ENCODE measurements around the gene TANGO6.

TANGO6 gene

GRCh38 chr16:69106491-69107315 is 263.4 kb downstream of the TANGO6 start:
- DNase-seq = no peak

- no peak for DNase-seq
These were observed 264.1 kb downstream of the TANGO6 start for GRCh38 chr16:69107316-69107962.

- no peak for DNase-seq
These were observed 265.0 kb downstream of the TANGO6 start for GRCh38 chr16:69108064-69108904.

- no peak for DNase-seq
These were observed 265.5 kb downstream of the TANGO6 start for GRCh38 chr16:69108905-69109252.

- DNase-seq = no peak
These were observed 266.3 kb downstream of the TANGO6 start for GRCh38 chr16:69109486-69110270.

GRCh38 chr16:69110406-69110805 is 267.1 kb downstream of the TANGO6 start:
- no peak for DNase-seq

GRCh38 chr16:69111216-69111875 is 268.0 kb downstream of the TANGO6 start:
- no peak for DNase-seq

GRCh38 chr16:69111876-69112230 is 268.5 kb downstream of the TANGO6 start:
- DNase-seq = no peak

GRCh38 chr16:69112285-69113129 is 269.2 kb downstream of the TANGO6 start:
- DNase-seq = no peak

GRCh38 chr16:69113216-69113615 is 269.9 kb downstream of the TANGO6 start:
- no peak for DNase-seq

GRCh38 chr16:69114346-69114975 is 271.1 kb downstream of the TANGO6 start:
- no peak for DNase-seq

- DNase-seq = no peak
These were observed 271.6 kb downstream of the TANGO6 start for GRCh38 chr16:69114976-69115355.

- no peak for DNase-seq
These were observed 272.0 kb downstream of the TANGO6 start for GRCh38 chr16:69115361-69115760.

- DNase-seq = no peak
These were observed 272.5 kb downstream of the TANGO6 start for GRCh38 chr16:69115837-69116236.

GRCh38 chr16:69116256-69116875 is 273.0 kb downstream of the TANGO6 start:
- no peak for DNase-seq

- no peak for DNase-seq
These were observed 273.6 kb downstream of the TANGO6 start for GRCh38 chr16:69116906-69117305.

GRCh38 chr16:69118468-69118867 is 275.1 kb downstream of the TANGO6 start:
- DNase-seq = no peak

GRCh38 chr16:69118994-69119393 is 275.7 kb downstream of the TANGO6 start:
- DNase-seq = no peak

GRCh38 chr16:69119536-69119935 is 276.2 kb downstream of the TANGO6 start:
- no peak for DNase-seq

- DNase-seq = no peak
These were observed 276.8 kb downstream of the TANGO6 start for GRCh38 chr16:69120096-69120664.

All from HCEC 1CT (cell line).